Measurements from ENCODE around the gene PCGF3. TPM values are rescaled to one million over a fixed set of nuclear protein-coding genes. Genes with fewer than 3 reads are reported as not detected.

Gene PCGF3, protein sequence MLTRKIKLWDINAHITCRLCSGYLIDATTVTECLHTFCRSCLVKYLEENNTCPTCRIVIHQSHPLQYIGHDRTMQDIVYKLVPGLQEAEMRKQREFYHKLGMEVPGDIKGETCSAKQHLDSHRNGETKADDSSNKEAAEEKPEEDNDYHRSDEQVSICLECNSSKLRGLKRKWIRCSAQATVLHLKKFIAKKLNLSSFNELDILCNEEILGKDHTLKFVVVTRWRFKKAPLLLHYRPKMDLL
- total RNA-seq (10 to 100 TPM; 17.2 to 23.3 TPM), polyA plus RNA-seq (10 to 100 TPM; 11.0 to 11.4 TPM)

GRCh38 chr4:705278-706082 lies at the start of gene PCGF3:
TSS of gene PCGF3 (plus strand) at chr4:705832. CDS start at chr4:733681, 27,849 bp downstream.
- peak; percentile 100 for DNase-seq (ENCODE audit: low spot score)
- 1% methylated on average over 82 of the region's 82 CpGs for whole genome bisulfite sequencing
- Histone ChIP-seq H3K4me3 (ENCODE audit: low read depth in 1 of 3, low read length in 3 of 3) (peak within 1 kb of the TSS; percentile 69 to 95 (median 93)), H3K36me3 (ENCODE audit: control insufficient read depth in 4 of 4, insufficient read depth in 3 of 4, low read depth in 1 of 4, low read length in 3 of 4) (no peaks in the 10 kb centered on the region), H3K9me3 (ENCODE audit: control insufficient read depth in 4 of 4, low read length in 3 of 4) (no peaks in the 10 kb centered on the region), H3K4me1 (ENCODE audit: control insufficient read depth in 4 of 4, insufficient read depth in 4 of 4, low read length in 3 of 4) (peaks cover 6 to 28% (median 18%) of the 10 kb centered on the region in 4 donors), H3K27me3 (ENCODE audit: control insufficient read depth in 4 of 4, insufficient read depth in 4 of 4, low read length in 3 of 4) (no peaks in the 10 kb centered on the region), H3K9ac (ENCODE audit: low read depth in 1 of 2, low read length in 2 of 2) (peak within 1 kb of the TSS; percentile 78 to 100), H3K27ac (ENCODE audit: low read depth in 1 of 2, low read length in 2 of 2) (peak within 1 kb of the TSS; percentile 85 to 93)
- no peak for TF ChIP-seq HNF4G (IDR thresholded peaks at IDR 0.05)
- TF ChIP-seq EGR1 (IDR thresholded peaks at IDR 0.05; ENCODE audit: low read depth in 2 of 2): no peak
- TF ChIP-seq NR2F2 (IDR thresholded peaks at IDR 0.05): peak; percentile 100
- TF ChIP-seq RXRA (IDR thresholded peaks at IDR 0.05): peak; percentile 54 to 71
- TF ChIP-seq HNF4A (conservative IDR thresholded peaks at IDR 0.05): peak in 1 of 2 donors; percentile 71
- TF ChIP-seq SP1 (IDR thresholded peaks at IDR 0.05): peak; percentile 52

GRCh38 chr4:656436-657337 lies 48.9 kb upstream of the PCGF3 start:
- no peak for TF ChIP-seq JUND (IDR thresholded peaks at IDR 0.05)
- TF ChIP-seq HNF4G (IDR thresholded peaks at IDR 0.05): no peak
- no peak for TF ChIP-seq YY1 (IDR thresholded peaks at IDR 0.05)
- no peak for TF ChIP-seq GABPA (IDR thresholded peaks at IDR 0.05 in 1 of 2, conservative IDR thresholded peaks at IDR 0.05 in 1 of 2)
- Histone ChIP-seq H3K4me3 (ENCODE audit: low read depth in 1 of 3, low read length in 3 of 3) (no peak overlapping the region), H3K27ac (ENCODE audit: low read depth in 1 of 2, low read length in 2 of 2) (no peak overlapping the region), H3K9me3 (ENCODE audit: control insufficient read depth in 4 of 4, low read length in 3 of 4) (no peaks in the 10 kb centered on the region), H3K4me1 (ENCODE audit: control insufficient read depth in 4 of 4, insufficient read depth in 4 of 4, low read length in 3 of 4) (no peaks in the 10 kb centered on the region), H3K9ac (ENCODE audit: low read depth in 1 of 2, low read length in 2 of 2) (no peak overlapping the region), H3K36me3 (ENCODE audit: control insufficient read depth in 4 of 4, insufficient read depth in 3 of 4, low read depth in 1 of 4, low read length in 3 of 4) (no peaks in the 10 kb centered on the region), H3K27me3 (ENCODE audit: control insufficient read depth in 4 of 4, insufficient read depth in 4 of 4, low read length in 3 of 4) (peaks cover 0 to 2% (median 0%) of the 10 kb centered on the region in 4 donors)
- 86% methylated on average over 58 of the region's 58 CpGs for WGBS
- no peak for DNase-seq (ENCODE audit: low spot score)

DNA sequence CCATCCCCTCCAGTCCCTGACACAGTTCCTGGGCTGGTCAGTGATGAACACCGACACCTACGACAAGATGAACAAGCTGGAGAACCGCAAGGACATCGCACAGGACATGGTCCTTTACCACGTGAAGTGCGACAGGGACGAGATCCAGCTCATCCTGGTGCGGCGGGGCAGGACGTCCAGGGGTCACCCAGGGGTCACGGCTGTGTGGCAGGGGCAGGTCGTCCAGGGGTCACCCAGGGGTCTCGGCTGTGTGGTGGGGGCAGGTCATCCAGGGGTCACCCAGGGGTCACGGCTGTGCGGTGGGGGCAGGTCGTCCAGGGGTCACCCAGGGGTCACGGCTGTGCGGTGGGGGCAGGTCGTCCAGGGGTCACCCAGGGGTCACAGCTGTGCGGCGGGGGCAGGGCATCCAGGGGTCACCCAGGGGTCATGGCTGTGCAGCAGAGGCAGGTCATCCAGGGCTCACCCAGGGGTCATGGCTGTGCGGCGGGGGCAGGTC lies 48.2 kb upstream of the PCGF3 start:
- no peaks in the 10 kb centered on the region for H3K4me1 ChIP-seq (ENCODE audit: control insufficient read depth in 4 of 4, insufficient read depth in 4 of 4, low read length in 3 of 4)
- DNase-seq (ENCODE audit: low spot score): no peak
- WGBS: 80% methylated on average over 23 of the region's 23 CpGs
- no peak for TF ChIP-seq NR2F2 (IDR thresholded peaks at IDR 0.05)
- TF ChIP-seq HNF4A (conservative IDR thresholded peaks at IDR 0.05): no peak
- TF ChIP-seq YY1 (IDR thresholded peaks at IDR 0.05): no peak
- no peak for TF ChIP-seq RXRA (IDR thresholded peaks at IDR 0.05)
- TF ChIP-seq REST (IDR thresholded peaks at IDR 0.05): no peak
- TF ChIP-seq ZBTB33 (IDR thresholded peaks at IDR 0.05): no peak
- H3K9me3 ChIP-seq (ENCODE audit: control insufficient read depth in 4 of 4, low read length in 3 of 4): no peaks in the 10 kb centered on the region
- no peaks in the 10 kb centered on the region for H3K36me3 ChIP-seq (ENCODE audit: control insufficient read depth in 4 of 4, insufficient read depth in 3 of 4, low read depth in 1 of 4, low read length in 3 of 4)
- peaks cover 0 to 2% (median 0%) of the 10 kb centered on the region in 4 donors for H3K27me3 ChIP-seq (ENCODE audit: control insufficient read depth in 4 of 4, insufficient read depth in 4 of 4, low read length in 3 of 4)
- no peak overlapping the region for H3K27ac ChIP-seq (ENCODE audit: low read depth in 1 of 2, low read length in 2 of 2)
- no peak overlapping the region for H3K4me3 ChIP-seq (ENCODE audit: low read depth in 1 of 3, low read length in 3 of 3)
- no peak overlapping the region for H3K9ac ChIP-seq (ENCODE audit: low read depth in 1 of 2, low read length in 2 of 2)
